ENCODE measurements around the gene ARIH1. TPM values are rescaled to one million over a fixed set of nuclear protein-coding genes. Genes with fewer than 3 reads are reported as not detected.

The ARIH1 gene
- total RNA-seq, 1 donor from 2014 or later: 172 TPM

DNA sequence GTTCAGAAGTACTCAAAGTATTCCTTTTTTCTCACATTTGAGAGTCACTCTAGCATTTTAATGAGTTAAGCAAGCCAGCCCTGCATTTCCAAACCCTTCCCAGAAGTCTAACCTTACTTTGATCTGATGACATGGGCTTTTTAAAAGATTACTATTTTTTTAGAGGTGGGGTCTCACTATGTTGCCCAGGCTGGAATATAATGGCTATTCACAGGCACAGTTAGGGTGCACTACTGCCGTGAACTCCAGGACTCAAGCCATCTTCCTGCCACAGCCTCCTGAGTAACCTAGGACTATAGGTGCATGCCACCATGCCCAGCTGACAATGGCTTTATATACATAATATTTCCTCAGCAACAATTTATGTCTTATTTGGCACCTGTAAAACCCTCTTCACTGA is 116.3 kb downstream of the ARIH1 start:
- Mint-ChIP-seq H3K4me1 (ENCODE audit: unreplicated experiment) (no peaks in the 10 kb centered on the region), H3K9me3 (ENCODE audit: unreplicated experiment) (no peaks in the 10 kb centered on the region), H3K4me3 (ENCODE audit: unreplicated experiment) (no peak overlapping the region), H3K36me3 (ENCODE audit: unreplicated experiment) (peaks cover 14% of the 10 kb centered on the region), H3K27me3 (ENCODE audit: unreplicated experiment) (no peaks in the 10 kb centered on the region), H3K27ac (ENCODE audit: unreplicated experiment) (no peak overlapping the region)
- TF ChIP-seq, protein P1, sequence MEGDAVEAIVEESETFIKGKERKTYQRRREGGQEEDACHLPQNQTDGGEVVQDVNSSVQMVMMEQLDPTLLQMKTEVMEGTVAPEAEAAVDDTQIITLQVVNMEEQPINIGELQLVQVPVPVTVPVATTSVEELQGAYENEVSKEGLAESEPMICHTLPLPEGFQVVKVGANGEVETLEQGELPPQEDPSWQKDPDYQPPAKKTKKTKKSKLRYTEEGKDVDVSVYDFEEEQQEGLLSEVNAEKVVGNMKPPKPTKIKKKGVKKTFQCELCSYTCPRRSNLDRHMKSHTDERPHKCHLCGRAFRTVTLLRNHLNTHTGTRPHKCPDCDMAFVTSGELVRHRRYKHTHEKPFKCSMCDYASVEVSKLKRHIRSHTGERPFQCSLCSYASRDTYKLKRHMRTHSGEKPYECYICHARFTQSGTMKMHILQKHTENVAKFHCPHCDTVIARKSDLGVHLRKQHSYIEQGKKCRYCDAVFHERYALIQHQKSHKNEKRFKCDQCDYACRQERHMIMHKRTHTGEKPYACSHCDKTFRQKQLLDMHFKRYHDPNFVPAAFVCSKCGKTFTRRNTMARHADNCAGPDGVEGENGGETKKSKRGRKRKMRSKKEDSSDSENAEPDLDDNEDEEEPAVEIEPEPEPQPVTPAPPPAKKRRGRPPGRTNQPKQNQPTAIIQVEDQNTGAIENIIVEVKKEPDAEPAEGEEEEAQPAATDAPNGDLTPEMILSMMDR (IDR thresholded peaks at IDR 0.05): no peak
- no peak for DNase-seq (ENCODE audit: extremely low spot score, unreplicated experiment)

DNA sequence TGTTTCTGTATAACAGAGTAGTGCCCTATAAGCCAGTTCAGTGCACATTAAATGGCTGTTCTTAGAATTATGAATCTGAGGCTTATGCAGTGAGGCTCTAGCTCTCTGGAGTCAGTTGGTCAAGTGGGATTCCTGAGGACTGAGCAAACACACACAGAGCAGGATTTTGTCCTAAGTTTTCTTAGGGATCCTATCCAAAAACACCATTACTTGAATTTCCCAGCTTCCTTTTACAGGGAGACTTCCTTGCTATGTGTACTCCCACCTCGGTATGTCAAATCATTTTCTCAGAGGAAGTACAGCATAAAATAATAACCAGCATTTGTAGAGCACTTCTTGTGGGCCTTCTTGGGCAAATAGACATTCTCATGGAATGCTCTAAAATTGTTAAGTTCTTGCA is 117.2 kb downstream of the ARIH1 start:
- no peaks in the 10 kb centered on the region for H3K4me1 Mint-ChIP-seq (ENCODE audit: unreplicated experiment)
- no peak overlapping the region for H3K4me3 Mint-ChIP-seq (ENCODE audit: unreplicated experiment)
- no peak for DNase-seq (ENCODE audit: extremely low spot score, unreplicated experiment)
- TF ChIP-seq, protein P1 (IDR thresholded peaks at IDR 0.05): no peak
- H3K27ac Mint-ChIP-seq (ENCODE audit: unreplicated experiment): no peak overlapping the region
- no peaks in the 10 kb centered on the region for H3K27me3 Mint-ChIP-seq (ENCODE audit: unreplicated experiment)
- H3K9me3 Mint-ChIP-seq (ENCODE audit: unreplicated experiment): no peaks in the 10 kb centered on the region
- peaks cover 9% of the 10 kb centered on the region for H3K36me3 Mint-ChIP-seq (ENCODE audit: unreplicated experiment)

DNA sequence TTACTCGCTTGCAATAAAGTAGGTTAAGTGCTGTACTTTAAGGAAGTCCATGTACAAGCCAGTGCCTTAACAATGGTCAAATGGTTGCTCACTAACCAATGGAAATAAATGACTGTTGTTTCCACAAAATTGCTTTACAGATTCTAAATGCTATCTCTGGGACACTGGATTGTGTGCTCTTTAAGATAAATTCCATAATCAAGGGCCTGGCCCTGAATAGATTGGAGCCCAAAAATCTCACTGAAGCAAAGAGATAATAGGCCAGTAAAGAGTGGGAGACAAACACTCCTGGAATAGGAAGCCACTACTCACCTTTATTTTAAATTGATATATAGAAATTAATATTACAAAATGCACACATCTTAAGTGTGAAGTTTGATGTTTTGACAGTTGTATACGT is 118.0 kb downstream of the ARIH1 start:
- no peak for DNase-seq (ENCODE audit: extremely low spot score, unreplicated experiment)
- Mint-ChIP-seq H3K27ac (ENCODE audit: unreplicated experiment) (no peak overlapping the region), H3K27me3 (ENCODE audit: unreplicated experiment) (no peaks in the 10 kb centered on the region), H3K9me3 (ENCODE audit: unreplicated experiment) (no peaks in the 10 kb centered on the region), H3K4me3 (ENCODE audit: unreplicated experiment) (no peak overlapping the region), H3K36me3 (ENCODE audit: unreplicated experiment) (peaks cover 8% of the 10 kb centered on the region), H3K4me1 (ENCODE audit: unreplicated experiment) (no peaks in the 10 kb centered on the region)
- TF ChIP-seq, protein P1 (IDR thresholded peaks at IDR 0.05): no peak

DNA sequence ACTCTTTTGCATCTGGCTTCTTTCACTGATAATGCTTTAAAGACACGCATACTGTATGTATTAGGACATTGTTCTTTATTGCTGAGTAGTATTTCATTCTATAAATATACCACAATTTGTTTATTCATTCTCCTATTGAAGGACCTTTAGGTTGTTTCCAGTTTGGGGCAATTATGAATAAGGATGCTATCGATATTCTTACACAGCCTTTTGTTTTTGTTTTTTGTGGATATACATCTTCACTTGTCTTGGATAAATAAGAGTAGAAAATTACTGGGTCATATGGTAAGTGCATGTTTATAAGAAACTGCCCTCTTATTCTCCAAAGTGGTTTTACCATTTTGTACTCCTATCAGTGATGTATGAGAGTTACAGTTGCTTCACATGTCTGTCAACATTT is 118.5 kb downstream of the ARIH1 start:
- no peak for DNase-seq (ENCODE audit: extremely low spot score, unreplicated experiment)
- TF ChIP-seq, protein P1 (IDR thresholded peaks at IDR 0.05): no peak
- Mint-ChIP-seq H3K4me3 (ENCODE audit: unreplicated experiment) (no peak overlapping the region), H3K27me3 (ENCODE audit: unreplicated experiment) (no peaks in the 10 kb centered on the region), H3K27ac (ENCODE audit: unreplicated experiment) (no peak overlapping the region), H3K36me3 (ENCODE audit: unreplicated experiment) (peaks cover 4% of the 10 kb centered on the region), H3K4me1 (ENCODE audit: unreplicated experiment) (no peaks in the 10 kb centered on the region), H3K9me3 (ENCODE audit: unreplicated experiment) (no peaks in the 10 kb centered on the region)

DNA sequence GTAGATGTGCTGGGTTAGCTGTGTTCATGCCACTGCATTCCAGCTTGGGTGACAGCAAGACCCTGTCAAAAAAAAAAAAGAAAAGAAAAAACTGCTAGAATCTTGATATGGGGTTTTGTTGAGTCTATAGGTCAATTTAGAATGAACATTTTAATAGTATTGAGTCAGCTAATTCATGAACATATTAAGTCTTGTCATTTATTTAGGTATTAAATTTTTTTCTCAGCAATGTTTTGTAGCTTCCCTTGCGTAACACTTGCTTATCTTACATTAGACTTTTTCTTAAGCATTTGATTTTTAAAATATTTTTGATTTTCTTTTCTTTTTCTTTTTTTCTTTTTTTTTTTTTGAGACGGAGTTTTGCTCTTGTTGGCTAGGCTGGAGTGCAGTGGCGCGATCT is 119.7 kb downstream of the ARIH1 start:
- H3K4me1 Mint-ChIP-seq (ENCODE audit: unreplicated experiment): no peaks in the 10 kb centered on the region
- no peak overlapping the region for H3K27ac Mint-ChIP-seq (ENCODE audit: unreplicated experiment)
- H3K27me3 Mint-ChIP-seq (ENCODE audit: unreplicated experiment): no peaks in the 10 kb centered on the region
- H3K4me3 Mint-ChIP-seq (ENCODE audit: unreplicated experiment): no peak overlapping the region
- TF ChIP-seq, protein P1 (IDR thresholded peaks at IDR 0.05): no peak
- H3K9me3 Mint-ChIP-seq (ENCODE audit: unreplicated experiment): no peaks in the 10 kb centered on the region
- no peak for DNase-seq (ENCODE audit: extremely low spot score, unreplicated experiment)
- no peaks in the 10 kb centered on the region for H3K36me3 Mint-ChIP-seq (ENCODE audit: unreplicated experiment)

Measured in osteocyte (in vitro differentiated cells).